ENCODE measurements around the gene FOXD4L1.
A peak's percentile ranks its signal among the peaks of the same experiment; 100 is the strongest.
"Not testable (repeated sequence)": the region's sequence is repeated elsewhere in the genome, so short reads cannot be mapped to it uniquely, and the experiment has no call there.

FOXD4L1 gene

GRCh38 chr2:113498365-113498764 is at the start of gene FOXD4L1:
Gene FOXD4L1, plus strand, starts transcription at chr2:113498665. Its CDS starts 592 bp downstream, at chr2:113499257.
- H3K27me3 Mint-ChIP-seq; H3K36me3 Mint-ChIP-seq; H3K27ac Mint-ChIP-seq; H3K4me1 Mint-ChIP-seq (ENCODE audit: low read depth); H3K9me3 Mint-ChIP-seq (ENCODE audit: low read depth); H3K4me3 Mint-ChIP-seq: not testable (repeated sequence)

- H3K4me3 Mint-ChIP-seq; H3K36me3 Mint-ChIP-seq; H3K9me3 Mint-ChIP-seq (ENCODE audit: low read depth); H3K27me3 Mint-ChIP-seq; H3K4me1 Mint-ChIP-seq (ENCODE audit: low read depth); H3K27ac Mint-ChIP-seq: not testable (repeated sequence)
Observed at GRCh38 chr2:113465770-113466169, 32.7 kb upstream of the FOXD4L1 start.

DNA sequence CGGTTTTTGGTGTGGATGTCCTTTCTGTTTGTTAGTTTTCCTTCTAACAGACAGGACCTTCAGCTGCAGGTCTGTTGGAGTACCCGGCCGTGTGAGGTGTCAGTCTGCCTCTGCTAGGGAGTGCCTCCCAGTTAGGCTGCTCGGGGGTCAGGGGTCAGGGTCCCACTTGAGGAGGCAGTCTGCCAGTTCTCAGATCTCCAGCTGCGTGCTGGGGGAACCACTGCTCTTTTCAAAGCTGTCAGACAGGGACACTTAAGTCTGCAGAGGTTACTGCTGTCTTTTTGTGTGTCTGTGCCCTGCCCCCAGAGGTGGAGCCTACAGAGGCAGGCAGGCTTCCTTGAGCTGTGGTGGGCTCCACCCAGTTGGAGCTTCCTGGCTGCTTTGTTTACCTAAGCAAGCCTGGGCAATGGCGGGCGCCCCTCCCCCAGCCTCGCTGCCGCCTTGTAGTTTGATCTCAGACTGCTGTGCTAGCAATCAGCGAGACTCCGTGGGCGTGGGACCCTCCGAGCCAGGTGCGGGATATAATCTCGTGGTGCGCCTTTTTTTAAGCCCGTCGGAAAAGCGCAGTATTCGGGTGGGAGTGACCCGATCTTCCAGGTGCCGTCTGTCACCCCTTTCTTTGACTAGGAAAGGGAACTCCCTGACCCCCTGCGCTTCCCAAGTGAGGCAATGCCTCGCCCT is 21.6 kb upstream of the FOXD4L1 start:
- not testable (repeated sequence) for H3K4me3 Mint-ChIP-seq; H3K4me1 Mint-ChIP-seq (ENCODE audit: low read depth); H3K36me3 Mint-ChIP-seq; H3K27me3 Mint-ChIP-seq; H3K9me3 Mint-ChIP-seq (ENCODE audit: low read depth); H3K27ac Mint-ChIP-seq

DNA sequence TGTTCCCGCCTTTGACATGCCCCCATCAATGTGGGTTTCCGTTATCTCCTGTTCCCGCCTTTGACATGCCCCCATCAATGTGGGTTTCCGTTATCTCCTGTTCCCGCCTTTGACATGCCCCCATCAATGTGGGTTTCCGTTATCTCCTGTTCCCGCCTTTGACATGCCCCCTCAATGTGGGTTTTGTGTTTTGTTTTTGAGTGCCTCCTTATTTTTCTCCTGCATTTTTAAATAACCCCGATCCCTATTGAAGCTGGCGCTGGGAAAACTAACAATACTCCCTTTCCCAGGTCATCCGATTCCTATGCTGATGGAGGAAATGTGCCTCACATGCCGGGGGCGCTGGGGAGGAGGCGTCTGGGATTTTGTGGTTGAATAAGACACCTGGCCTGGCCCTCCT is 1.9 kb upstream of the FOXD4L1 start:
- H3K4me3 Mint-ChIP-seq; H3K9me3 Mint-ChIP-seq (ENCODE audit: low read depth); H3K27me3 Mint-ChIP-seq; H3K27ac Mint-ChIP-seq; H3K36me3 Mint-ChIP-seq; H3K4me1 Mint-ChIP-seq (ENCODE audit: low read depth): not testable (repeated sequence)

DNA sequence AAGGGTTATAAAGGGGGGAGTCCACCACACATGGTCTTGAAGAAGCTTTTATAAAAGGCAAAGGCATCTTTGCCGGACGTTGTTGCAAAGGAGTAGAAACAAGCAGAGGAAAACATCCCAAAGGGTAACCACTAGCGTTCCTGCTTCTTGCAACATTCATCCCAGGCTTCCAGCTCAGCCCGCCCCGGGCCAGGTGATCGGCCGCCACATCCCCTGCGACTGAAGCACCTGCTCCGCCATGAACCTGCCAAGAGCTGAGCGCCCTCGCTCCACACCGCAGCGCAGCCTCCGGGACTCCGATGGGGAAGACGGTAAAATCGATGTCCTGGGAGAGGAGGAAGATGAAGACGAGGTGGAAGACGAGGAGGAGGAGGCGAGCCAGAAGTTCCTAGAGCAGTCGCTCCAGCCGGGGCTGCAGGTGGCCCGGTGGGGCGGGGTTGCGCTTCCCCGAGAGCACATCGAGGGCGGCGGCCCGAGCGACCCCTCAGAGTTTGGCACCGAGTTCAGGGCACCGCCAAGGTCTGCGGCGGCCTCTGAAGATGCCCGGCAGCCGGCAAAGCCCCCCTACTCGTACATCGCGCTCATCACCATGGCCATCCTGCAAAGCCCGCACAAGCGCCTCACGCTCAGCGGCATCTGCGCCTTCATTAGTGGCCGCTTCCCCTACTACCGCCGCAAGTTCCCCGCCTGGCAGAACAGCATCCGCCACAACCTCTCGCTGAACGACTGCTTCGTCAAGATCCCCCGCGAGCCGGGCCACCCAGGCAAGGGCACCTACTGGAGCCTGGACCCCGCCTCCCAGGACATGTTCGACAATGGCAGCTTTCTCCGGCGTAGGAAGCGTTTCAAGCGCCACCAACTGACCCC is 787 bp downstream of the FOXD4L1 start:
- H3K9me3 Mint-ChIP-seq (ENCODE audit: low read depth); H3K4me3 Mint-ChIP-seq; H3K27me3 Mint-ChIP-seq; H3K4me1 Mint-ChIP-seq (ENCODE audit: low read depth); H3K36me3 Mint-ChIP-seq; H3K27ac Mint-ChIP-seq: not testable (repeated sequence)

GRCh38 chr2:113499886-113500722 is 1.6 kb downstream of the FOXD4L1 start:
- H3K4me1 Mint-ChIP-seq (ENCODE audit: low read depth); H3K36me3 Mint-ChIP-seq; H3K9me3 Mint-ChIP-seq (ENCODE audit: low read depth); H3K27ac Mint-ChIP-seq; H3K27me3 Mint-ChIP-seq: not testable (repeated sequence)
- peak overlapping the region; percentile 62 for H3K4me3 Mint-ChIP-seq

DNA sequence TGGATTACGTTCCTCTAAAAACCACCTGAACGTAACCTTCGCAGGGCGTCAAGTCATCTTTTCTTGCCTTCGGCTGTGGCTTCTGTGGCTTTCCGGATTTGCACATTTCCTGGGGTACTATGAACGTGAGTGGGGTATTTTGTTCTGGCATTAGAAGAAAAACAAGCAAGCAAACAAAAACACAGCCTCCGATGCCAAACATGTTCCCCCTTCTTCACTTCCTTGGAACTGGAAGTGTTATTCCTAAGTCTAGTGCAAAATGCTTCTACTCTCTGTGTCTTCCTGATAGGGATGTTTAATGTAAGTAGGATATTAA is 2.2 kb downstream of the FOXD4L1 start:
- H3K27me3 Mint-ChIP-seq; H3K27ac Mint-ChIP-seq; H3K4me1 Mint-ChIP-seq (ENCODE audit: low read depth); H3K9me3 Mint-ChIP-seq (ENCODE audit: low read depth); H3K36me3 Mint-ChIP-seq: not testable (repeated sequence)
- H3K4me3 Mint-ChIP-seq = peak overlapping the region; percentile 62

- Mint-ChIP-seq H3K4me3 (peak overlapping the region; percentile 72), H3K27ac (peak overlapping the region; percentile 34)
- not testable (repeated sequence) for H3K27me3 Mint-ChIP-seq; H3K9me3 Mint-ChIP-seq (ENCODE audit: low read depth); H3K36me3 Mint-ChIP-seq; H3K4me1 Mint-ChIP-seq (ENCODE audit: low read depth)
Observed at GRCh38 chr2:113502216-113503093, 4.0 kb downstream of the FOXD4L1 start.

DNA sequence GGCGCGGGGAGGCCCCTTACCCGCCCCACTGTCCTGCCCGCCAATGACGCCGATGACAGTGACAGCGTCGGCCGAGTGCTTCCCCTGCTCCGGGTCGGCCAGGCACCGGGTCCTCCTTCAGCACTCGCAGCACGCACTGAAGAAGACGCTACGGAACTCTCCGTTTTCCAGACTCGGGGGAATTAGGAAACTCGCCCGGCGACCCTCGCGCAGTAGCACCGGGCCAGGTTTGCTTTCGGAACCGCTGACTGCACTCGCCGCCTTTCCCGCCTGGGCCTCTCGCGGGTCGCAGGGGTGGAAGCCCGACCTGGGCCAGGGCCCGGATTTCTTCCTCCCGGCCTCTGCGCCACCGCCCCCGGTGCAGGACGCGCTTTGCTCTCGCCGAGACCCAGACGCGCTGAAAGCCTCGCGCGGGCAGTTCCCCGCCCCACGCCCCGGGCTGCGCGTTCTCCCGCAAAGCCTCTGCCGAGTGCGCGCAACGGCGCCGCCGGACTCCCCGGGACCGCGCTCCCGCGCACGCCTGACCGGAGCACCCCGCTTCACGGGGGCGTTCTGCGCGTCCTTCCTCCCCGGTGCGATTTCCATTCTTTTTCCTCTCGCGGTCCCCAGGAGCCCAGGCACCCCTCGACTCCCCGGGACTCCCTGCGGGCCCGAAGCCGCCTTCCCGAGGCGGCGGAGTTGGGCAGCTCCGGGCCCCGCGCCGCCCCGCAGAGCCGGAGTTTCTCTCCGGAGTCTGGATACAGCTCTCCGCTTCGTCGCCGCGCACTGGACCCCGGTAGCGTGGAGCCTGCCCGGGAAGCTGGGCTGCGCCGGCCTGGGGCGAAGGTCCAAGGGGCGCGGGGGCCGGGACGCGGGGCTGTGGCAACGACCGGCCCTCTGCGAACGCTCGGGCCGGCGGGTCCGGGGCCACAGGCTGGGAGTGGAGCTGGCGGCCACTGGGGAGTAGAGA is 4.9 kb downstream of the FOXD4L1 start:
- H3K36me3 Mint-ChIP-seq; H3K27ac Mint-ChIP-seq; H3K9me3 Mint-ChIP-seq (ENCODE audit: low read depth); H3K27me3 Mint-ChIP-seq; H3K4me1 Mint-ChIP-seq (ENCODE audit: low read depth): not testable (repeated sequence)
- peak overlapping the region; percentile 72 for H3K4me3 Mint-ChIP-seq

DNA sequence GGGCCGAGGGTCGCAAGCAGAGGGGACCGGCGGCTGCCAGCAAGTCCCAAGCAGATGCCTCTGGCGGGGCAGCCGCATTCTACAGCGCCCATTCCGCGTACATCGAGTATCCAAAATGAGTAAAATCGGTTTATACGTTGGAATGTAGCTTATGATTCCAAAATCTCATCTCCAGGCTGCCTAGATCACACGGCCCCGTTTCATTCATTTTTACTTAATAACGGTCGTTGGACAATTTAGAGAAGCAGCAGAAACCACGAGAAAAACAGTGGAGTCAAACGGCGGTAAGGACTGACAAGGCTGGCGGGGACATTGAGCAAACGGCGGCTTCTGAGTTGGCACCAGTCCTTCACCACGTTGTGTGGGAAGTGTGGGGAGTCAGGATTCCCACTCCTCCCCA is 5.6 kb downstream of the FOXD4L1 start:
- H3K4me1 Mint-ChIP-seq (ENCODE audit: low read depth); H3K27me3 Mint-ChIP-seq; H3K27ac Mint-ChIP-seq; H3K36me3 Mint-ChIP-seq; H3K9me3 Mint-ChIP-seq (ENCODE audit: low read depth): not testable (repeated sequence)
- H3K4me3 Mint-ChIP-seq = peak overlapping the region; percentile 20

DNA sequence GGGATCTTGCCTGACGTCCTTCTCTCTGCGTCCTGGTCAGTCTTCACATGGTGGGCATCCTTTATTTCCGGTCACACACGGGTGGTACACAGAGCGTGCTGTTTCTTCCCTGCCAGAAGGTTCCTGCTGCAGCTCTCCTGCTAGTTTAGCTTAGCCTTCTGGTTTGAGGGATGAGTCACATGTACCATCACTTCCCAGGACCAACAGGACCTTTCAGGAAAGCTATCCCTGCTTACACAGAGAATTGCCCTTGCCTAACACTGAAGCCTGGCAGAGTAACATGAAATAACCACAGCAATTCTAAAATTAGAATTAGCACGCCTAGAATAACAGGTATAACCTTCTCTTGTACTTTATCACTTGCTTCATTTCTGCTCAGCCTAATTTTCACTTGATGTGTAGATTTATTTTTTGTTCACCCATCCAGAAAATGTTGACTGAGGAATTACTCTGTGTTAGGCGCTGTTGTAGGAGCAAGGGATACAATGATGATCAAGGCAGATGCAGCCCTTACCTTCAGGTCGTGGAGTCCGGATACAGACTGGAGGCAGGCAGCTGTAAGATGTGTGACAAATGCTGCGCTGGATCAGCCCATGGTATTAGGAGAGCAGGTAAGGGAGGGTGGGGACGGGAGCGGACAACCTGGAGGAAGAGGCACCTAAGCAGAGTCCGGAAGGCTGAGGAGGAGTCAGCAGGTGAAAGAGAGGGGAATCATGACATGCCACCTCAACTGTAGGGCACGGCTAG is 9.1 kb downstream of the FOXD4L1 start:
- not testable (repeated sequence) for H3K27ac Mint-ChIP-seq; H3K27me3 Mint-ChIP-seq; H3K4me1 Mint-ChIP-seq (ENCODE audit: low read depth); H3K36me3 Mint-ChIP-seq; H3K4me3 Mint-ChIP-seq; H3K9me3 Mint-ChIP-seq (ENCODE audit: low read depth)

DNA sequence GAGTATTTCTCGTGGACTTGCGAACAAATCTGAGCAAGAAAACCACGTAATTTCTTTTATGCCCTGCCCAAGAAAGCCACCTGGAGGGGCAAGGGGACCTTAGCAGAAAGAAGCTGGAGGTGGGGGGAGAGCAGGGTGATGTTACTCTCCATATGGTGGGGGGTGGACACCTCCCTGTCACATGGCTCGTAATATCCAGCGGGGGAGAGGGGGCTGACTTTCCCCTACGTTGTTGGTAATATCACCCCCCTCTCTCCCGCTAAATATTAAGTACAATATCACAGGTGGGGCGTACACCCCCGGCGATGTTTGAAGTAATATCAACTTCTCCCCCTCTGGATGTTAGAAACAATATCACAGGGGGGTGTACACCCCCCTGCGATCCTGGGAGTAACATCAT is 9.7 kb downstream of the FOXD4L1 start:
- H3K36me3 Mint-ChIP-seq; H3K27ac Mint-ChIP-seq; H3K4me1 Mint-ChIP-seq (ENCODE audit: low read depth); H3K9me3 Mint-ChIP-seq (ENCODE audit: low read depth); H3K4me3 Mint-ChIP-seq; H3K27me3 Mint-ChIP-seq: not testable (repeated sequence)

DNA sequence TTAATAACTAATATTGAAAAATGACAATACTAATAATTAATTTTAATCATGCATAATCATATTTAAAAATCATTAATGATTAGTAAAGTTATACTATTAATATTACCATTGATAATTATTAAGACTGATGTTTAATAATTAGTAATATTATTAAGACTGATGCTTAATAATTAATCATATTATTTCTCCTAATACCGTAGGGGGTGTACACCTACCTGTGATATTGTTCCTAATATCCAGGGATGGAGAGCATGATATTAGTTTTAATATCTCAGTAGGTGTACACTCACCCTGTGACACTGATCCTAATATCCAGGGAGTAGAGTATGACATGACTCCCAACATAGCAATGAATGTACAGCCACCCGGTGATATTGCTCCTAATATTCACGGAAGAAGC is 12.4 kb downstream of the FOXD4L1 start:
- H3K27me3 Mint-ChIP-seq; H3K27ac Mint-ChIP-seq; H3K9me3 Mint-ChIP-seq (ENCODE audit: low read depth); H3K4me1 Mint-ChIP-seq (ENCODE audit: low read depth); H3K4me3 Mint-ChIP-seq; H3K36me3 Mint-ChIP-seq: not testable (repeated sequence)
